ENCODE measurements around the gene ZCCHC18.
"Not testable (repeated sequence)": the region's sequence is repeated elsewhere in the genome, so short reads cannot be mapped to it uniquely, and the experiment has no call there.

DNA sequence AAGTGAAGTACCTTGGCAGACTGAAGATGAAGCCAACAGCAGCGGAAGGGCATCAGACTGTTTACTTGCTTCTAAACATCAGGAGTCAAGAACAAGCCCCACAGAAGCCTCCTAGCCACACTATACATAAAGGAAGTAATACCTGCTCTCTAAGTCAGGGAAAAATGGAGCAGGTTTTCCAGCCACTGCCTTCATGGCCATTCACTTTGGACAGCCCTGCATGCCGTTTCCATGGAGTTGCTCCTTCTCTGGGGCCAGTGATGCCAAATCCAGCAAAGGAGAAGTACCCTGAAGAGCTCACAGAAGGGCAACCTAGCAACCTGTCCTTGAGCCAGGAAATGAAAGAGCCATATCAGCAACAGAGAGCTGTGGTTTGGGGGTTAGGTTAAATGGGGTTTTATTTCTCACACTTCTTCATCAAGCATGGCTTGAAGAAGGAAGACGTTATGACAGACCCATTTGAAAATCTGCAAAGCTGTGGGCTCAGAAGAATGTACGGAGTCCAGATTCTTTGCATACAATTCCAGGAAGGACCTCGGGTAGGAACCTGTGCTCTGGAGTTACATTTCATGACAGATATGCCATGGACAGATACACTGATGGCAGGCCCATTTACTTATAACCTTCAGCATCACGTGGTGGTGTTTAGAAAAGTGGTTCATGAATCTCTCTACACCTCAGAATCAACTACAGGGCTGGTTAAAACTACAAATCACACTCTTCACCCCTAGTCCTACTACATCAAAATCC, 1.7 kb upstream of the ZCCHC18 start:
- TF ChIP-seq POLR2A (IDR thresholded peaks at IDR 0.05; ENCODE audit: borderline replicate concordance, extremely low read depth, insufficient read depth, insufficient read length); JUND (IDR thresholded peaks at IDR 0.05); ZNF274 (IDR thresholded peaks at IDR 0.05; ENCODE audit: low read depth, low read length); EGR1 (IDR thresholded peaks at IDR 0.05; ENCODE audit: low read depth); POLR2AphosphoS5 (IDR thresholded peaks at IDR 0.05; ENCODE audit: low read depth, low read length); SRF (IDR thresholded peaks at IDR 0.05; ENCODE audit: low read depth); CBX3 (IDR thresholded peaks at IDR 0.05; ENCODE audit: low read depth); YY1 (IDR thresholded peaks at IDR 0.05; ENCODE audit: extremely low read depth, insufficient replicate concordance, low read depth, low read length); RAD21 (IDR thresholded peaks at IDR 0.05; ENCODE audit: low read depth); SIN3A (IDR thresholded peaks at IDR 0.05; ENCODE audit: low read depth): not testable (repeated sequence)
- TF ChIP-seq, protein P1, sequence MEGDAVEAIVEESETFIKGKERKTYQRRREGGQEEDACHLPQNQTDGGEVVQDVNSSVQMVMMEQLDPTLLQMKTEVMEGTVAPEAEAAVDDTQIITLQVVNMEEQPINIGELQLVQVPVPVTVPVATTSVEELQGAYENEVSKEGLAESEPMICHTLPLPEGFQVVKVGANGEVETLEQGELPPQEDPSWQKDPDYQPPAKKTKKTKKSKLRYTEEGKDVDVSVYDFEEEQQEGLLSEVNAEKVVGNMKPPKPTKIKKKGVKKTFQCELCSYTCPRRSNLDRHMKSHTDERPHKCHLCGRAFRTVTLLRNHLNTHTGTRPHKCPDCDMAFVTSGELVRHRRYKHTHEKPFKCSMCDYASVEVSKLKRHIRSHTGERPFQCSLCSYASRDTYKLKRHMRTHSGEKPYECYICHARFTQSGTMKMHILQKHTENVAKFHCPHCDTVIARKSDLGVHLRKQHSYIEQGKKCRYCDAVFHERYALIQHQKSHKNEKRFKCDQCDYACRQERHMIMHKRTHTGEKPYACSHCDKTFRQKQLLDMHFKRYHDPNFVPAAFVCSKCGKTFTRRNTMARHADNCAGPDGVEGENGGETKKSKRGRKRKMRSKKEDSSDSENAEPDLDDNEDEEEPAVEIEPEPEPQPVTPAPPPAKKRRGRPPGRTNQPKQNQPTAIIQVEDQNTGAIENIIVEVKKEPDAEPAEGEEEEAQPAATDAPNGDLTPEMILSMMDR (IDR thresholded peaks at IDR 0.05 in 2 of 3, conservative IDR thresholded peaks at IDR 0.05 in 1 of 3; ENCODE audit: borderline replicate concordance in 1 of 3, insufficient read depth in 1 of 3, low read depth in 2 of 3, low read length in 2 of 3) = not testable (repeated sequence)
- TF ChIP-seq, protein P2, sequence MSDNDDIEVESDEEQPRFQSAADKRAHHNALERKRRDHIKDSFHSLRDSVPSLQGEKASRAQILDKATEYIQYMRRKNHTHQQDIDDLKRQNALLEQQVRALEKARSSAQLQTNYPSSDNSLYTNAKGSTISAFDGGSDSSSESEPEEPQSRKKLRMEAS (IDR thresholded peaks at IDR 0.05) = not testable (repeated sequence)
- TF ChIP-seq, protein P3, sequence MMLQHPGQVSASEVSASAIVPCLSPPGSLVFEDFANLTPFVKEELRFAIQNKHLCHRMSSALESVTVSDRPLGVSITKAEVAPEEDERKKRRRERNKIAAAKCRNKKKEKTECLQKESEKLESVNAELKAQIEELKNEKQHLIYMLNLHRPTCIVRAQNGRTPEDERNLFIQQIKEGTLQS (IDR thresholded peaks at IDR 0.05) = not testable (repeated sequence)
- TF ChIP-seq, protein P4, sequence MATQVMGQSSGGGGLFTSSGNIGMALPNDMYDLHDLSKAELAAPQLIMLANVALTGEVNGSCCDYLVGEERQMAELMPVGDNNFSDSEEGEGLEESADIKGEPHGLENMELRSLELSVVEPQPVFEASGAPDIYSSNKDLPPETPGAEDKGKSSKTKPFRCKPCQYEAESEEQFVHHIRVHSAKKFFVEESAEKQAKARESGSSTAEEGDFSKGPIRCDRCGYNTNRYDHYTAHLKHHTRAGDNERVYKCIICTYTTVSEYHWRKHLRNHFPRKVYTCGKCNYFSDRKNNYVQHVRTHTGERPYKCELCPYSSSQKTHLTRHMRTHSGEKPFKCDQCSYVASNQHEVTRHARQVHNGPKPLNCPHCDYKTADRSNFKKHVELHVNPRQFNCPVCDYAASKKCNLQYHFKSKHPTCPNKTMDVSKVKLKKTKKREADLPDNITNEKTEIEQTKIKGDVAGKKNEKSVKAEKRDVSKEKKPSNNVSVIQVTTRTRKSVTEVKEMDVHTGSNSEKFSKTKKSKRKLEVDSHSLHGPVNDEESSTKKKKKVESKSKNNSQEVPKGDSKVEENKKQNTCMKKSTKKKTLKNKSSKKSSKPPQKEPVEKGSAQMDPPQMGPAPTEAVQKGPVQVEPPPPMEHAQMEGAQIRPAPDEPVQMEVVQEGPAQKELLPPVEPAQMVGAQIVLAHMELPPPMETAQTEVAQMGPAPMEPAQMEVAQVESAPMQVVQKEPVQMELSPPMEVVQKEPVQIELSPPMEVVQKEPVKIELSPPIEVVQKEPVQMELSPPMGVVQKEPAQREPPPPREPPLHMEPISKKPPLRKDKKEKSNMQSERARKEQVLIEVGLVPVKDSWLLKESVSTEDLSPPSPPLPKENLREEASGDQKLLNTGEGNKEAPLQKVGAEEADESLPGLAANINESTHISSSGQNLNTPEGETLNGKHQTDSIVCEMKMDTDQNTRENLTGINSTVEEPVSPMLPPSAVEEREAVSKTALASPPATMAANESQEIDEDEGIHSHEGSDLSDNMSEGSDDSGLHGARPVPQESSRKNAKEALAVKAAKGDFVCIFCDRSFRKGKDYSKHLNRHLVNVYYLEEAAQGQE (IDR thresholded peaks at IDR 0.05; ENCODE audit: low read depth) = not testable (repeated sequence)
